Measurements from ENCODE around the gene MRPL21. TPM values are rescaled to one million over a fixed set of nuclear protein-coding genes. Genes with fewer than 3 reads are reported as not detected.

The MRPL21 gene
- total and polyA plus RNA-seq, 2 of the 13 experiments (the other 11 are each of a cell fraction or from before 2014, with no cell fraction given), result 61.5 to 100 TPM

DNA sequence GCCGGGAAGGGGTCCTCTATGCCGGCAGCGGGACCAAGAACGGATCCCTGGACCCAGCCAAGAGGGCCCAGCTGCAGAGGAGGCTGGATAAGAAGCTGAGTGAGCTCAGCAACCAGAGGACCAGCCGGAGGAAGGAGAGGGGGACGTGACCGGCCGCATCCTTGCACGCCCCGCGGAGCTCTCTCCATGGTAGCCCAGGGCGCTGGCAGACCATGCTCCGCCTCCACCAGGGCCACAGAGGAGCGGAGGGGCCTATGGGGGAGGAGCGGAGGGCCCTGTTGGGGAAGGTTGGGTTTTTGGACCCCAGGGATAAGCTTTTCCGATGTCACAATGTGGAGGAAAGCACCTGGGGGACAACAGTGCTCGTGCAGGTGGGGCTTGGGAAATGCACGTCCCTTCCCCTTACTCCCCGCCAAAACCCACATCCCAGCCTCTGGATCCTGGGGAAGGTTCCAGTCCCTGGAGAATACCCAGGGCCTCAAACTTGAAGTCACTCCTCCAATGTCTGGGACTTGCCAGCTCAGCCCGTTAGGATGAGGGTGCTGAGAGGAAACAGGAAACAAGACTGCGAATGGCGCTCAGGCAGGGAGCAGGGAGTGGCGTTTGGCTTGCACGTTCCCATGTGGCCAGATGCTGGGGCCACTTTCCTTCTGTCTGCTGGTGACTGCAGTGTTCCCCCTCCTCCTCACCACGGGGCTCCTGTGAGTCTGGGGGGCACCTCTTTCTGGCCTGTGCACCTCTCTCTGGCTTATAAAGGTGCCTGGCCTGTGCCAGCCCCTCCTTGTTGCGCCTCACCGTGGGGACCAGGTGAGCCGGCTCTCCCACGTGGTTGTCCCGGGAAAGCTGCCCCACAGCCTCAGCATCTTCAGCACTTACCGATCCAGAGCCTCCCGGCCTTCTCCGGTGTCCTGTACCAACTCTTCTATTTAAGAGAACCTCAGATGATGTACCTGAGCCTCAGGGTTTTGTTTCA lies 36.2 kb upstream of the MRPL21 start (continued):
- TF ChIP-seq ZNF543 (CRISPR knock-in tag; IDR thresholded peaks at IDR 0.05), result no peak
- no peak for TF ChIP-seq ZFP82 (CRISPR knock-in tag; IDR thresholded peaks at IDR 0.05; ENCODE audit: borderline replicate concordance)
- no peak for TF ChIP-seq ZNF34 (CRISPR knock-in tag; IDR thresholded peaks at IDR 0.05; ENCODE audit: borderline replicate concordance)
- TF ChIP-seq HOXA9 (CRISPR knock-in tag; IDR thresholded peaks at IDR 0.05; ENCODE audit: borderline replicate concordance), result no peak
- TF ChIP-seq NFYB (CRISPR knock-in tag; IDR thresholded peaks at IDR 0.05), result no peak
- TF ChIP-seq, protein P1, sequence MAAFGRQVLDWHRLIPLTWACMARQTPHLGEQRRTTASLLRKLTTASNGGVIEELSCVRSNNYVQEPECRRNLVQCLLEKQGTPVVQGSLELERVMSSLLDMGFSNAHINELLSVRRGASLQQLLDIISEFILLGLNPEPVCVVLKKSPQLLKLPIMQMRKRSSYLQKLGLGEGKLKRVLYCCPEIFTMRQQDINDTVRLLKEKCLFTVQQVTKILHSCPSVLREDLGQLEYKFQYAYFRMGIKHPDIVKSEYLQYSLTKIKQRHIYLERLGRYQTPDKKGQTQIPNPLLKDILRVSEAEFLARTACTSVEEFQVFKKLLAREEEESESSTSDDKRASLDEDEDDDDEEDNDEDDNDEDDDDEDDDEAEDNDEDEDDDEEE (CRISPR knock-in tag; IDR thresholded peaks at IDR 0.05), result no peak

DNA sequence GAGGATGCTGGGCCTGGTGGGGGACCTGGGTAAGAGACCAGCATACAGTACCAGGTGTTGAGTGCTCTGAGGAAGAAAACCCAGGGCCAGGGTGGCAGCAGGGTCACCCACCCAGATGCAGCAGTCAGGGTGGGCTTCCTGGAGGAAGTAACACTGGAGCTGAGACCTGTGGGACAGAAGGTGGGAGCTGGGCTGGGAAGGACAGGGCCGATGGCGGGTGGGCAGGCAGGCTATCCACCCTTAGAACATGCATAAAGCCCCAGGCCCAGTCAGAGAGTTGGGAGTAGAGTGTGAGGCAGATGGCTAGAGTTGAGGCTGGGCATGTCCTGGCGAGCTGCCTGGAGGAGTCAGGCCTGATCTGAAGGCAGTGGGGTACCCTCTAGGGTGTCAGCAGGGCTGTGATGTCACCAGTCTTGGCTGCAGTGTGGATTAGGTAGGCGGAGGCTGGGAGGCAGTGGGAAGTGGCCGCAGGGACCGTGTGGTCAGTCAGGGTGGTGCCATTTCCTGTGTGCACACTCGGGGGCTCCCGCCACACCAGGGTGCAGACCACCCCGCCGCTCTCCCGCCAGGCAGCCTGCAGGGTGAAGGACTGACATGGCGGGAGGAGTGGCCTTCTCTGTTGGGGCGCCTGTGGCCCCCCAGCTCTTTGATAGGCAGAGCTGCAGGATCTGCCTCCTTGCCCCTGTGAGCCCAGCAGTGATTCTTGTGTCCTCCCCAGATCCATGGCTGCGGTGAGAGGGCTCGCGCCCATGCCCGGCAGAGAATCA lies 35.4 kb upstream of the MRPL21 start:
- Histone ChIP-seq H3K27ac (ENCODE audit: extremely low read length, insufficient read depth, low read length) (no peak overlapping the region), H3K36me3 (replicated peaks in 1 of 2; ENCODE audit: control insufficient read depth in 1 of 2, insufficient read depth in 2 of 2, low read length in 2 of 2) (peaks cover 19 to 37% of the 10 kb centered on the region in 2 experiments; a peak in 4 of 5 replicates), H3K9me3 (ENCODE audit: low read length) (no peaks in the 10 kb centered on the region), H3K4me3 (replicated peaks in 1 of 3; ENCODE audit: insufficient read depth in 1 of 3, low read depth in 2 of 3, low read length in 3 of 3) (no peak overlapping the region), H3K9ac (ENCODE audit: insufficient read depth, low read depth, low read length) (no peak overlapping the region), H3K4me1 (ENCODE audit: insufficient read depth, low read length) (no peaks in the 10 kb centered on the region), H2AFZ (ENCODE audit: low read length) (no peak overlapping the region), H3K27me3 (ENCODE audit: control insufficient read depth in 1 of 2, insufficient read depth in 2 of 2, low read length in 2 of 2) (no peaks in the 10 kb centered on the region; a peak in 1 of 5 replicates), H4K20me1 (ENCODE audit: insufficient read depth, low read length) (no peaks in the 10 kb centered on the region), H3K79me2 (ENCODE audit: insufficient read depth, low read length) (no peaks in the 10 kb centered on the region), H3K4me2 (ENCODE audit: low read depth, low read length) (no peak overlapping the region)
- 83% methylated on average over 6 of the region's 17 CpGs for WGBS (ENCODE audit: low lambda C conversion rate)
- TF ChIP-seq, protein P2, sequence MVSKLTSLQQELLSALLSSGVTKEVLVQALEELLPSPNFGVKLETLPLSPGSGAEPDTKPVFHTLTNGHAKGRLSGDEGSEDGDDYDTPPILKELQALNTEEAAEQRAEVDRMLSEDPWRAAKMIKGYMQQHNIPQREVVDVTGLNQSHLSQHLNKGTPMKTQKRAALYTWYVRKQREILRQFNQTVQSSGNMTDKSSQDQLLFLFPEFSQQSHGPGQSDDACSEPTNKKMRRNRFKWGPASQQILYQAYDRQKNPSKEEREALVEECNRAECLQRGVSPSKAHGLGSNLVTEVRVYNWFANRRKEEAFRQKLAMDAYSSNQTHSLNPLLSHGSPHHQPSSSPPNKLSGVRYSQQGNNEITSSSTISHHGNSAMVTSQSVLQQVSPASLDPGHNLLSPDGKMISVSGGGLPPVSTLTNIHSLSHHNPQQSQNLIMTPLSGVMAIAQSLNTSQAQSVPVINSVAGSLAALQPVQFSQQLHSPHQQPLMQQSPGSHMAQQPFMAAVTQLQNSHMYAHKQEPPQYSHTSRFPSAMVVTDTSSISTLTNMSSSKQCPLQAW (CRISPR knock-in tag; IDR thresholded peaks at IDR 0.05), result no peak
- no peak for TF ChIP-seq ZNF510 (CRISPR knock-in tag; IDR thresholded peaks at IDR 0.05; ENCODE audit: low read depth)
- intact Hi-C loops (cut with micrococcal nuclease; ENCODE audit: unreplicated experiment) (no loop called here), in situ Hi-C loops (cut with HindIII; ENCODE audit: extremely low pct_ligation_motif_present, low pct_unique_long_range_greater_than_20kb) (no loop called here)
- BruUV-seq (replicated peaks), result no TSS peak
- ChIA-PET CTCF (ENCODE audit: low intra/inter-chr PET ratio, low total read pairs) (no interaction called here), POLR2A (no interaction called here)
- FAIRE-seq (no peak), ATAC-seq (no peak), DNase-seq (ENCODE audit: low spot score) (no peak)

Measured in HepG2 (cell line).